GM18909 (cell line): ENCODE data around the gene AAGAB.
"Not testable (repeated sequence)": the region's sequence is repeated elsewhere in the genome, so short reads cannot be mapped to it uniquely, and the experiment has no call there.

Experiments used
- ATAC-seq: cut with Tn5 transposase; IDR thresholded peaks from one replicate; pipeline ENCODE4 v1.9.1; 2021; ENCODE audit warnings: mild to moderate bottlenecking; ENCODE audit not compliant: unreplicated experiment, poor library complexity

AAGAB gene, protein sequence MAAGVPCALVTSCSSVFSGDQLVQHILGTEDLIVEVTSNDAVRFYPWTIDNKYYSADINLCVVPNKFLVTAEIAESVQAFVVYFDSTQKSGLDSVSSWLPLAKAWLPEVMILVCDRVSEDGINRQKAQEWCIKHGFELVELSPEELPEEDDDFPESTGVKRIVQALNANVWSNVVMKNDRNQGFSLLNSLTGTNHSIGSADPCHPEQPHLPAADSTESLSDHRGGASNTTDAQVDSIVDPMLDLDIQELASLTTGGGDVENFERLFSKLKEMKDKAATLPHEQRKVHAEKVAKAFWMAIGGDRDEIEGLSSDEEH

DNA sequence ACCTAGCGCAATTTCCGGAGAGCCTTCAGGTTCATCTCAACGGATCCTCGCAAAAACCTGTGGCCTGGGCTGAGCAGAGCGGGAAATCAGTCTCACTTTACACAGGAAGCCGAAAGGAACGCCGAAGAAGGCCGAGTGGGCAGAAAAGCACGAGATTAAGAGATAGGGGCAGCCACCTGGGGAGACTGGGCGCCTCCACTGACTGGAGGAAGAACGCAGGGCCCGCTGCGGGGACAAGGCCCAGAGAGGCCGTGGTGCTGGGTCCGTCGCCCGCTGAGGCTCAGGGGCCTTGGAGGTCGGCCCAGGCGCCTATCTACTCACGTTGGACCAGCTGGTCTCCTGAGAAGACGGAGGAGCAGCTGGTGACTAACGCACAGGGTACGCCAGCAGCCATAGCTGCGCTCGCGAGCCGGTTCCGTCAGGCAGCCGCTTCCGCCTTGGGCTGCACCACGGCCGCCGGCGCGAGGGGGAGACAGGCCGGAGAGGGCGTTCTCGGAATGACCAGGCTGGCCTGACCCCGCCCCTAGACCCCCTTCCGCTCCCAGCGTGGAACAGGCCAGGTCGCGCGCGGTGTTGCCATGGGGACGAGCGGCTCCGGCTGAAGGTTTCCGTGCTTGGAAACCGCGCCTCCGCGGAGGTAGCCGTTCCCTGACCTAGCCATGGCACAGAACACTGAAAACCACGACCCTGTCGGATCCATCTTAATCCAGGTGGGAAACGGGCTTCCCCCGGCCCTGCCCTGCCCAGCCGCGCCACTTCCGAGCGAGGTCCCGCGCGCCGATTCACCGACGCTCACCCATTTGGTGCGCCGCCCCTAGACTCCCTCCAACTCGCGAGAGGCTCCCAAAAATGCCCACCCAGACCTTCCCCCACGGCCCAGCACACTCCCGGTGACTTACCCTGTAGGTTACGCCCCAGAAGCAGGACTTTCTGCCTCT lies at the start of gene AAGAB, which contains the start of gene IQCH:
AAGAB (minus strand) TSS at position 424 of the 938 bp plus-strand sequence; CDS start at position 394, 30 bp downstream.
IQCH (plus strand) TSS at position 549 of the 938 bp plus-strand sequence; CDS start at position 660, 111 bp downstream.
- peak; percentile 96 for ATAC-seq

DNA sequence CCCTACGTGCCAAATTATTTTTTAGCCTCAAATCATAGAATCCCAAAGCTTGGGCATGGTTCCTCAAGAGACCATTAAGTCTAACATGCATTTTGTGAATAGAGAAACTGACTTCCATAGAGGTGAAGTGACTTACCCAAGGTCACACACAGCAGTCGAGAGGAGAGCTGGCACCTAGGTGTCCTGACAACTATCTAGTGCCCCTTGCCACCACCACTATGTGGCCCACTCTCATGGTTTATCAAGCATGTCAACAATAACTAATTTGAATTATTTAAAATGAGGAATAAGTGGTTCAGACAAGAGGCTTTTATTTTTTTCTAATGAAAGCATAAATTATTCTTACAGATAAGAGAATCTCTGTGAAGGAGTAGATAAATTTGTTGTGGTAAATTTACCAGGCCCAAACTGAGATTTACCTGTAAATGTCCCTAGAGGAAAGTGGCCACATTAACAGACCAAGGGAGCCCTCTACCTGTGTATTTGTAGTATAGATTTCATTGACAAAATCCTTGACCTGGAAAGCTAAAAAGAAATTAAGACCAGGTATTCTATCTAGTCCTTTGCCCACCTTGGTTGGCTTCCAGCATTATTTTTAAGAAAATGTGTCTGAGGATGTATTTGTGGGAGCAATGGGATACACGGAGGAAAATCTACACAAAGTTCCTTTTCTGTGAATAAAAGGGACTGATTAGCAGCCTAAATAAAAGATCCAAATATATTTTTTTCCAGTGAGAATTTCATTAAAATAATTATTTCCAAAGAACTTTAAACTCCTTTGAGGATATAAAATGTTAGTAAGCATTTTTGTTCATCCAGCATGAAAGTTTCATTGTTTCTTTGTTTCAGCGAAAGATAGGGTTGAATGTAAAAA lies 49.3 kb upstream of the AAGAB start:
- ATAC-seq: no peak

DNA sequence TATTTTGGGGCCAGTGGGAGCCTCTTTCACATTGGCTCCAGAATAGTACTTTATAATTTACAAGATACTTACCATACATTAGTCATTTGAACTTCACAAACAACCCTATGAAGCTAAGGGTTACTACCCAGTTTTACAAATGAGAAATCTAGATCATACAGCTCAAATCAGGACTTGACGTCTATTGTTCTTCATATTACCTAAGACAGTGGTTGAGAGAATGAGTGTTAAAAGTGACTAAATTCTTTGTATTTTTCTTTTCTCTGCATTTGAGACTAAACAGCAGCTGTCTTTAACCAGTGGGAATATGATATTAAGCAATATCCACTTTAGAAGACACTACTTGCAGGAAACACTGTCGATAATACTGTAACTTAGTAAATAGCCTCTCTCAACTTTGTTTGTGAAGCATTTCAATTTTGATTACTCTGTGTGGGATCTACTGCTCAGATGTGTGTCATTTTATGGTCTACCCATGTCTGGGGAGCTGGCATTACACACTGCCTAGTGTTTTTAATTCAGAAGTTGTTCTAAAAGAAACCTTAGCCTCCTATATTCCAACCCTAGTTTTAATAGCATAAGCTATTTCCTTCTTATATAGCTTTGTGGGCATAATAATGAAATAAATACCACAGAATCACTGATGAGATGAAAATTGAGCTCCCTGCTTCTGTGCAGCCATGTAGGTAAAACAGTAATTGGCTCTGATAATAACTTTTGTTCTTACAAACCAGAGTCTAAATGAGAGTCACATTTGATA lies 46.0 kb upstream of the AAGAB start:
- no peak for ATAC-seq

DNA sequence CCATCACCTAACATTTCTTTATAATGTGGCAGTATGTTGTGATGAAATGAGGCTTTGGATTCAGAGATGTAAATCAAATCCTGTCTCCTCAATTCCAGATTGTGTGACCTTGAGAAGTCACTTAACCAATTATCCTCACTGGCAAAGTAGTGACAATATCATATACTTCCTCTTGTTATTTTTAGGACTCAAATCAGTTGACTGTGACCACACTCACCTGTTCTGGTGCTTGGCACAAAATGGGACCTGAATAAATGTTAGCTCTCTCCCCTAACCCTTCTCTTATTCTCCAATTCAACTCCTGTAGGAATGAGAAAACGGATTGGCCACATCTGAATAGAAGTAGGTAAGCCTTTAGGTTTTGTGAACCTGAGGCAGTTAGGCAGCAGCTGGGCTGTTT lies 42.2 kb upstream of the AAGAB start:
- no peak for ATAC-seq

DNA sequence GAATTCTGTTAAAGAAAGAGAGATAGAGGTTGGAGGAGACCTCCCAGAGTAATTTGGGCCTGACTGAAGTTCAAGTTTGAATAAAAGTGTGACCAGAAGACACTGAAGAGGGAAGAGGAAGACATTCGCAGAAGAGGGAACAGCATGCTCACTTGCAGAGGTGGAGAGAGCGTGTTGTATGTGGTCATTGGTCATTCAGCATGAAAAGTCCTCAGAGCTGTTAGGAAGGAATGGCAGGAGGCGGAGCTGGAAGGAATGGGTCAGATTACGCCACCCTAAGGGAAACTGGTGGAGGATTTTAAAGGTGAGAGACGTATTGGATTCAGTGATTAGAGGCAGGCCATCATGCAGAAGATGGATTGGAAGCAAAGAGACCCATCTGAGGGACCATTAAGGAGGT lies 41.7 kb upstream of the AAGAB start:
- ATAC-seq: no peak

DNA sequence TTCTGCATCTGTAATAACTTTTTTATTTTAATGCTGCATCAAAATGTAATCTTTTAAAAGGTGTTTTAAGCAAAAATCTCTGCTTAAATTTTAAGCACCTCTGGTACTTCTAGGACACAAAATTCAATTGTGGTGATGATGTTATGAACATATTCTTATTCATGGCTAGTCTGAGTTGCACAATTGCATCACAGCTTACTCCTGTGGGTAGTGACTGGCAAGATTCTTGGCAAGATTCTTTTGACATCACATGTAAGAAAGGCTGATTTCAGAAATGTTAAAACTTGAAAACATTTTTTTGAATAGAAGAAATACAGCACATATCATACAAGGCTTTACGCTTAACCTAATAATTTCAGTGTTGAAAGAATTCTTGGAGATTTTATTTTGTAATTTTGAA lies 35.9 kb upstream of the AAGAB start:
- no peak for ATAC-seq

DNA sequence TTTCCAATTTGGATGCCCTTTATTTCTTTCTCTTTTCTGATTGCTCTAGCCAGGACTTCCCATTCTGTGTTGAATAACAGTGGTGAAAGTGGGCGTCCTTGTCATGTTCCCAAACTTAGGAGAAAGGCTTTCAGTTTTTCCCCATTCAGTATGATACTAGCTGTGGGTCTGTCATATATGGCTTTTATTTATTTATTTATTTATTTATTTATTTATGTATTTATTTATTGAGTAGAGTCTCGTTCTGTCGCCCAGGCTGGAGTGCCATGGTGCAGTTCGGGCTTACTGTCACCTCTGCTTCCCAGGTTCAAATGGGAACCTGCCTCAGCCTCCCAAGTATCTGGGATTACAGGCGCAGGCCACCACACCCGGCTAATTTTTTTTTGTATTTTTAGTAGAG lies 31.9 kb upstream of the AAGAB start:
- not testable (repeated sequence) for ATAC-seq

DNA sequence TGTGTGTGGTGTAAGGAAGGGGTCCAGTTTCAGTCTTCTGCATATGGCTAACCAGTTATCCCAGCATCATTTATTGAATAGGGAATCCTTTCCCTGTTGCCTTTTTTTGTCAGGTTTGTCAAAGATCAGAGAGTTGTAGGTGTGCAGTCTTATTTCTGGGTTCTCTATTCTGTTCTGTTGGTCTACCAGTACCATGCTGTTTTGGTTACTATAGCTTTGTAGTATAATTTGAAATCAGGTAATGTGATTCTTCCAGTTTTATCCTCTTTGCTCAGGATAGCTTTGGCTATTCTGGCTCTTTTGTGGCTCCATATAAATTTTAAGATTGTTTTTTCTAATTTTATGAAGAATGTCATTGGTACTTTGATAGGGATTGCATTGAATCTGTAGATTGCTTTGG lies 31.2 kb upstream of the AAGAB start:
- ATAC-seq: not testable (repeated sequence)

DNA sequence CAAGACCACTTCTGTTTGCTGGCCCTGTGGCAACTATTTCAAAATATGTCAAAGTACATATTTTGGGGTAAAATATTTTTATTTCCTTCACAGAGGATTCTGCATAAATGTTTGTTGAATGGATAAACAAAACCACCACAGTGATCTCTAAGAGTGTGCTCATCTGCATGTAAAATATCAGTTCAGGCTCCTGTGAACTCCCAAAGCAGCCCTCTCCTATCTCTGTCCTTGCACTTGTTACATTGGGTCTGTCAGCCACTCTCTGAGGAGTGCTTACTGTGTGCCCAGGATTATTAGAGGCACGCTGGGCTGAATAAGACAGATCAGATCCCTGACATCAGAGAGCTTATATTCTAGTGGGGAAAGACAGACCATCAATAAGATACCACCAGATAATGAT lies 27.3 kb upstream of the AAGAB start:
- ATAC-seq: no peak

DNA sequence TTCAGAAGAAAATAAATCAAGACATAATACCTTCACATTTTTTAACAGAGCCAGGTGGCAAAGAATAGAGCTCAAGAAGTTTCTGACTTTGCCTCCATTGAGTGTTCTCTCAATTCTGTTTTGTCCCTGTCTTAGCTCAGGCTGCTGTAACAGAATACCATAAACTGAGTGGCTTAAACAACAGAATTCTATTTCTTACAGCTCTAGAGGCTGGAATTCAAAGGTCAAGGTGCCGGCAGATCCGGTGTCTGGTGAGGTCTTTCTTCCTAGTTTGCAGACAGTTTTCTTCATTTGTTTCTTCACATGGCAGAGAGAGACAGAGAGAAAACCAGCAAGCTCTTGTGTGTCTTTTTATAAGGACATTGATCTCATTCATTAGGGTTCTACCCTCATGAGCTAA lies 25.8 kb upstream of the AAGAB start:
- ATAC-seq: no peak

DNA sequence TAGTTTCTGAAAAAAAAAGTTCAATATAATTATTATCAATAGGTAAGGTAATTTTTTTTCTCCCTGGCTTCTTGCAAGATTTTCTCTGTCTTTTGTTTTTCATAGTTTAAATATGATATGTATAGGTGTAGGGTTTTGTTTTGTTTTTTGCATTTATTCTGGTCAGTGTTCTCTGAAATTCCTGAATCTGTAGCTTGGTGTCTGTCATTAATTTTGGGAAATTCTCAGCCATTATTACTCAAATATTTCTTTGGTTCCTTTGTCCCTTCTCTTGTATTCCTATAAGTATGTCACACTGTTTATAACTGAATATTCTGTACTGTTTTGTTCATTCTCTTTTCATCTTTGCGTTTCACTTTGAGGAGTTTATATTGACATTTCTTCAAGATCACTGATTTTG lies 22.2 kb upstream of the AAGAB start:
- ATAC-seq: no peak

DNA sequence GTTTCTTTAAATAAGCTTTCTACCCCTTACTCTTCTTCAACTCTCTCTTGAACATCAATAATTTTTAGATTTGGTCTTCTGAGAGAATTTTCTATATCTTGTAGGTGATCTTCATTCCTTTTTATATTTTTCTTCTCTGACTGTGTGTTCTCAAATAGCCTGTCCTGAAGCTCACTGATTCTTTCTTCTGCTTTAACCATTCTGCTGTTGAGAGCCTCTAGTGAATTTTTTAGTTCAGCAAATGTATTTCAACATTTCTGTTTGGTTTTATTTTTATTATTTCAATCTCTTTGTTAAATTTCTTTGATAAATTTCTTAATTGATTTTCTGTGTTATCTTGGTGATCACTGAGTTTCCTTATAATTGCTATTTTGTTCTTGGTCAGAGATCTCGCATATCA lies 19.8 kb upstream of the AAGAB start:
- ATAC-seq: no peak

DNA sequence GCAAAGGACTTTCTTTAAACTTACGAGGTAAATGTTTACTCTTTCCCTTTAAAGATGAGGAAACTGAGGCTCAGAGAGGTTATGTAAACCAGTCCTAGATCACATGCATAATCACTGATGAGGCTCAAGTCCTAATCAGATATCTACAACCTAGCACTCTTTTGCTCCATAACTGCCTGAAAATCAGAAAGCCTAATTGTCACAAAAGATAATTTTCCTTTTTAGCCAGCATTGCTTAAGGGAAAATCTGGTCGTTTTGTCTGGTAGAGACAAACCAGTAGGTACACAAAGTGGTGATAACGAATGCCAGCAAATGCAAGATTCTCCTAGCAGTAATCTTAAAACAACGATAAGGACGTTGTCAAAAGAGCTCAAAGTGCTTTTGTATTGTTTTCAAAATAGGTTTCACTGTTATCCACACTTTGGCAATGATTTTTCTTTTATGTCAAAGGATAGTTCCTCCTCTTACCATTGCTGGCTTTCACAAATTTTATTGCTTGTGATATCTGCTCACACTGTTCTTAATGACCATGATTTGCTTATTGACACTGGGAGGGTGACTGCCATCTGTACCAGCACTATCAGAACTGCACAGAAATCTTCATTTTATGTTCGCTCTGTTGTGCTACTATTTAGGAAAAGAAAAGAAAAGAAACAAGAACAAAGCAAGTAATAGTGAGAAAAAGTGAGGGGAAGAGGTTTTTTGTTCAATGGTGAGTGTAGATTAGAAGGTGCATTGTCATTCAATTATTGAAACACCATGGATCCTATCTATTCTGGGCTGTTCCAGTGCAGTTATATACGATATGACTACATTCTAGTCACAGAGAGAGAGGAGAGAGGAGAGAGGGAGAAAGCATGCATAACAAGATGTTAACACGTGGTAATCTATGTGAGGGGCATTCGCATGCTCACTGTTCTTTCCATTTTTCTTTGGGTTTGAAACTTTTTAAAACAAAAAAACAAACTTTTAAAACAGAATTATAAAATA lies 13.8 kb upstream of the AAGAB start:
- ATAC-seq: no peak

DNA sequence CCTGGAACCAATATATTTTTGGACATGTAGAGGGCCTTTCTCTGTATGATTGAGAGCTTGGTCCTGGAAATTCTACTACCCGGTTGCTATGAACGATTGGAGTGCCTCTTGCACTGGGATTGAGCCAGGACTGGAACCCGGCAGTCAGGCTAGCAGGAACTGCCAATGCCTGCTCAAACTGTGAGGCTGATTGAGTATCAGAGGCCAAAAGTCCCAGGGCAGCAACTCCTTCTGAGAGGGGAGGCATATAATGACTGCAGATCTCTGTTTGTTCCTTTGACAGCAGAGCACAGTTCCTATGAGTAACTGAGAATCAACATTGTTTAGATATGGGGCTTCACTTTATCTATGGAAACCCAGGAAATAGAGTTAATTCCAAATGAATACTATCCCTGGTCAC lies 13.0 kb upstream of the AAGAB start:
- ATAC-seq: no peak

DNA sequence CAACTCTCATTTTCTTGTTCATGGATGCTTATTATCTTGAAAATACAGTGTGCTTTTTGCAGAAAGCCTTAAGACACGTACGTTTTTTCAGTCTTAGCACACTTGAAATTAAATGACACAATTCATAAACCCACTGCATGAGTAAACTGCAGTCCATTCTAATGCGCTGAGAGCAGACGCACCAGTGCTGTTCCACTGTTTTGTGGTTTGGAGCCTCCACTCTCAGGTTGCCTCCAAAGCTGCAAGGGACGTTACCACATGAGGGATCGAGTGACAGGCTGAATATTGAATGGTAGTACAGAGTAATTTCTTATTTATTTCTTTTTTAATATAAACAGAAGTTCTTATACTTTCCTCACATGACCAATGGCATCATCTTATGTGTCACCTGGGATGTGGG lies 12.4 kb upstream of the AAGAB start:
- ATAC-seq: no peak

DNA sequence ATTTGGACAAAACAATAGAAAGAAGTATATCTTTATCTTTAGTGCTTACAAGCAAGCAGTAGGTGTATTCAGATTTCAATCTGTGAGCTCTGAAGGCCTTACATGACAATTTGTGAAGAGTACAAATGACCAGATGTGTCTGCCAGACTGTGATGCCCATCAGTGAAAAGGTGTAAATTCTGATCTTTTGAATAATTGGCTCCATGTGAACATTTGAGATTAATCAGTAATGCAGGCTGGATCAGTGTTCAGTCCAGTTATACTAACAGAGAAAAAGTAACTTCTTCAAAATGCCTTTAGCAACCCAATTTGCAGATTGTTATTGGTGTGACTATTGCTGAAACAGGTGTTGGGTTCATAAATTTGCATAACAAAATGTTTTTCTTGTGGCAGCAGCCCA lies 5.3 kb upstream of the AAGAB start:
- ATAC-seq: no peak

DNA sequence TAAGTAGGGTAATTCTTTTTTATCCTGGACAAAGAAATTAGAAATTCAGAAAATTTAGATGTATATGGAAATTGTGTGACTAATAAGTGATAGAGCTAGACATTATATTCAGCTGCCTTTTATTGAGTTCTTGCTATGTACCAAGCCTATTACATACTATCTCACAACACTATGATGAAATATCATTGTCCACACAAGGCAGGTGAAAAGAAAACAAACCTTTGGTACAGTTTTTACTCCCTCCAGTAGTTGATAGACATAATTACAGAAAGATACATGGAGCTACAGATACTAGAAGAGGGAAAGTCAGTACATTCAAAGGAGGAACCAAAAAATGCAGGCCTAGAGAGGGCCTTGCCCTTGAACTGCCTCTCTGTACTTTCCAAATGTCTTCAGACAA lies 4.9 kb upstream of the AAGAB start:
- ATAC-seq: no peak

DNA sequence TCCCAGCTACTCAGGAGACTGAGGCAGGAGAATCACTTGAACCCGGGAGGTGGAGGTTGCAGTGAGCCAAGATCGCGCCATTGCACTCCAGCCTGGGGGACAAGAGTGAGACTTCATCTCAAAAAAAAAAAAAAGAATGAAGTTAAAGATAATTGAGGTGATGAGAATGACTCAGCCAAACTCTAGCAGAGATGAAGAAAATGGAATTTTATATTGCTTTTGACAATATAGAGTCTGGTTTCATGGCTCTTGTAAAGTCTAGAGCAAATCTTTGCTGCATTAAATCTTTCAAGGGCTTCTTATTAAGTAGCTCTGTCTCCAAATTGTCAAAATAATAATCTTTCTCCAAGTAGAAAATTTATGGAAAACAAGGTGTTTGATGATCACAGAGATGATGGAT lies 4.0 kb upstream of the AAGAB start:
- not testable (repeated sequence) for ATAC-seq

DNA sequence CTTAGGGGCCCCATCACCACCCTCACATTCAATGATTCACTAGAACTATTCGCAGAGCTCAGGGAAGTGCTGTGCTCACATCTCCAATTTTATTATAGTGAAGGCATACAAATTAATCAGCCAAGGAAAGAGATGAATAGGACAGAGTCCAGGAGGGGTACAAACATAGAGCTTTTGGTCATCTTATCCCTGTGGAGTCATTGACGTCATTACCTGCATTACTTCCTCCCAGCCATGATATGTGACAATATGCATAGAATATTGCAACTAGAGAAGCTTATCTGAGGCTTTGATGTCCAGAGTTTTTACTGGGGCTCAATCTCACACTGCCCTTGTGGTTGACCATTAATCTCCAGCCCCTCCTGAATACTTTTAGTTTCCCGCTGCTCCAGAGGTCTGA lies 1.6 kb upstream of the AAGAB start:
- no peak for ATAC-seq
